ENCODE measurements around the gene KRT31. TPM values are rescaled to one million over a fixed set of nuclear protein-coding genes. Genes with fewer than 3 reads are reported as not detected.
"Not testable (repeated sequence)": the region's sequence is repeated elsewhere in the genome, so short reads cannot be mapped to it uniquely, and the experiment has no call there.

Gene KRT31
- total RNA-seq, 1 donor from 2014 or later: not detected

DNA sequence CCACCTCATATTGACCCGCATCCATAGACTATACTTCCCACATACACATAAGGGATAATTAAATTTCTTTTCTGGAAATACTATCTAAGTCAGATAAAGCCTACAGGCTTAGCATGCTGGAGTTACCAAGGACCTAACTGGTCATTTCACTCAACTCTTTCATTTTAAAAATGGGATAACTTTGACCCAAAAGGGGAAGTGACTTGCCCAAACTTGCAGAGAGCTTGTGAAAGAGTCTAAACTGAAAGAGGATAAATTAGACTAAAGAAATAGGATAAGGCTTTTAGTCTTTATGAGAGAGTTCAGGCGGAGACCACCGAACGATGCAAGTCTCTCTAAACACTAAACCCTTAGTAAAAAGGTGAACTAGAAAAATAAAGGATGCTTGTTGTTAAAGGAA lies 42.9 kb downstream of the KRT31 start:
- TF ChIP-seq, protein P1, sequence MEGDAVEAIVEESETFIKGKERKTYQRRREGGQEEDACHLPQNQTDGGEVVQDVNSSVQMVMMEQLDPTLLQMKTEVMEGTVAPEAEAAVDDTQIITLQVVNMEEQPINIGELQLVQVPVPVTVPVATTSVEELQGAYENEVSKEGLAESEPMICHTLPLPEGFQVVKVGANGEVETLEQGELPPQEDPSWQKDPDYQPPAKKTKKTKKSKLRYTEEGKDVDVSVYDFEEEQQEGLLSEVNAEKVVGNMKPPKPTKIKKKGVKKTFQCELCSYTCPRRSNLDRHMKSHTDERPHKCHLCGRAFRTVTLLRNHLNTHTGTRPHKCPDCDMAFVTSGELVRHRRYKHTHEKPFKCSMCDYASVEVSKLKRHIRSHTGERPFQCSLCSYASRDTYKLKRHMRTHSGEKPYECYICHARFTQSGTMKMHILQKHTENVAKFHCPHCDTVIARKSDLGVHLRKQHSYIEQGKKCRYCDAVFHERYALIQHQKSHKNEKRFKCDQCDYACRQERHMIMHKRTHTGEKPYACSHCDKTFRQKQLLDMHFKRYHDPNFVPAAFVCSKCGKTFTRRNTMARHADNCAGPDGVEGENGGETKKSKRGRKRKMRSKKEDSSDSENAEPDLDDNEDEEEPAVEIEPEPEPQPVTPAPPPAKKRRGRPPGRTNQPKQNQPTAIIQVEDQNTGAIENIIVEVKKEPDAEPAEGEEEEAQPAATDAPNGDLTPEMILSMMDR (IDR thresholded peaks at IDR 0.05): no peak
- H3K4me3 ChIP-seq: no peak overlapping the region
- intact Hi-C loops (cut with DNase I): no loop called here
- no peak overlapping the region for H3K27ac ChIP-seq
- H3K4me1 ChIP-seq: no peaks in the 10 kb centered on the region
- H3K9me3 ChIP-seq: no peaks in the 10 kb centered on the region
- no peaks in the 10 kb centered on the region for H3K36me3 ChIP-seq
- H3K27me3 ChIP-seq: no peaks in the 10 kb centered on the region
- no peak for DNase-seq (ENCODE audit: low spot score in 2 of 2)

DNA sequence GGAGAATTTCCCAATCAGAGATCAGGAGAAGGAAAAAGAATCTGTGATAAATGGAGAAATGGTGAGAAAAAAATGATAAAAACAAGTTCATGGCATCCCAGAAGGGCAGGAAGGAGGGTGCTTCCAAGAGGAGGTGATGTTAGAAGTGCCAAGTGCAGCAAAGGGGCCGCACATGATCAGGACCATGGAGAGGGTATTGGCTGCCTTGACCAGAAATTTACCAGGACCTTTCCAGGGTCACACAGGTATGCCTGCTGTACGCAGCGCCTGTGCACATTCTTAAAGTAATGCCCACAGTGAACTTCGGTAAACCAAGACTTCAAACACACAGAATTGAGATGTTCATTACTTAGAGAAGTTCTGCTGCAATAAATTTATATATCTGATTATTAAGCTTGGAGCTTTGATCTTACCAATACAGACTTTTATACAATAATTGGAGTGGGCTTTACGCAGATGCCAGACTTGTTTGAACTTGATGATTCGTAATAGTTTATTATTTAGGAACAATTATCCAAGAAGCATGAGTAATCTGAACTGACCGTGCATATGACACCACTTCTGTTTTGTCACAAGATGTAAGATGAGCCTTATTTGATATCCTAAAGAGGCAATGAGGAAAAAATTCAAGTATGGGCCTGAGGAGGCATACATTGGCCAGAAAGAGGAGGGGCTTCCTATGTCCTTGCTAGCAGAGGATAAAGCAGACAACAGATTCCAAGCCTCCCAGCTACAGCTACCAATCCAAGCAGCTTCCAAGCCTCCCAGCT lies 44.6 kb downstream of the KRT31 start:
- no peaks in the 10 kb centered on the region for H3K27me3 ChIP-seq
- no peaks in the 10 kb centered on the region for H3K9me3 ChIP-seq
- H3K36me3 ChIP-seq: no peaks in the 10 kb centered on the region
- no peaks in the 10 kb centered on the region for H3K4me1 ChIP-seq
- no peak for DNase-seq (ENCODE audit: low spot score in 2 of 2)
- TF ChIP-seq, protein P1 (IDR thresholded peaks at IDR 0.05): no peak
- no peak overlapping the region for H3K4me3 ChIP-seq
- intact Hi-C loops (cut with DNase I): no loop called here
- no peak overlapping the region for H3K27ac ChIP-seq

DNA sequence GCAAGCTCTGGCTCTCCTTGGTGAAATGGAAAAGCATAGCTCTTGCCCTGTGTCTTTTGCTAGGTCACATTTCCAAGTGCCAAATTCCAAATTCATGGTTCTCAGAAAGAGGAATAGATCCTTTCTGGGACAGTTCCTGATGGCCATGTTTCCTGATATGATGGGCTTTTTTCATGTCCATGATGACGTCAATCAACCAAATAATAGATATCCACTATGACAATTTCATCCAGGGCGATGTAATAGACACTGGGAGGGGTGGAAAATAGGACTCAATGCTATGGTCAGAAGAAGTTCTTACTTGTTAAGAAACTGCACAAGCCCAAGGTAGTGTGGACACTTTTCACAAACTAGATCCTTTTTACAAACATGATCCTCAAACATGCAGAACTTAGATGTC lies 46.2 kb downstream of the KRT31 start:
- intact Hi-C loops (cut with DNase I): no loop called here
- Histone ChIP-seq H3K4me3 (no peak overlapping the region), H3K36me3 (no peaks in the 10 kb centered on the region), H3K27ac (no peak overlapping the region), H3K9me3 (no peaks in the 10 kb centered on the region), H3K27me3 (no peaks in the 10 kb centered on the region), H3K4me1 (no peaks in the 10 kb centered on the region)
- DNase-seq (ENCODE audit: low spot score in 2 of 2): no peak
- TF ChIP-seq, protein P1 (IDR thresholded peaks at IDR 0.05): no peak

DNA sequence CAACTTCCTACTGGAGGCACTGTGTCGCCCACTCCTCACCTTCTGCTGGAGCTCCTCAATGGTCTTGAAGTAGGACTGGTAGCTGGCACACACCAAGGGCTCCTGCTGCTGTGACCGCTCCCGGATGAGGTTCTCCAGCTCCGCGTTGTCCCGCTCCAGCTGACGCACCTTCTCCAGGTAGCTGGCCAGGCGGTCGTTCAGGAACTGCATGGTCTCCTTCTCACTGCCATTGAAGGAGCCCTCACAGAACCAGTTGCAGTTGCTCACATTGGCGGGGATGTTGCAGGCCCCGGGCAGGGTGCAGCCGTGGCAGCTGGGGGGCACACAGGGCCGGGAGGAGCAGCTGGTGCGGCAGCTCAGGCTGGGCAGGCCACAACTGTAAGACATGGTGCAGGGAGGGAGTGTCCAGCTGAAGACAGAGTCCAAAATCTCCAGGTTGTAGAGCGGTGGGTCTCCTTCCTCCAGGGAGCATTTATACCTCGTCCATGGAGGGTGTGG lies 47.0 kb downstream of the KRT31 start, which contains the start of gene KRT33A:
TSS of gene KRT33A (minus strand) at position 448 of the 498 bp plus-strand sequence. CDS start at position 387, 61 bp downstream.
- H3K4me1 ChIP-seq; H3K27ac ChIP-seq; H3K27me3 ChIP-seq; H3K36me3 ChIP-seq; H3K4me3 ChIP-seq; H3K9me3 ChIP-seq; DNase-seq (ENCODE audit: low spot score in 2 of 2); intact Hi-C loops (cut with DNase I): not testable (repeated sequence)

DNA sequence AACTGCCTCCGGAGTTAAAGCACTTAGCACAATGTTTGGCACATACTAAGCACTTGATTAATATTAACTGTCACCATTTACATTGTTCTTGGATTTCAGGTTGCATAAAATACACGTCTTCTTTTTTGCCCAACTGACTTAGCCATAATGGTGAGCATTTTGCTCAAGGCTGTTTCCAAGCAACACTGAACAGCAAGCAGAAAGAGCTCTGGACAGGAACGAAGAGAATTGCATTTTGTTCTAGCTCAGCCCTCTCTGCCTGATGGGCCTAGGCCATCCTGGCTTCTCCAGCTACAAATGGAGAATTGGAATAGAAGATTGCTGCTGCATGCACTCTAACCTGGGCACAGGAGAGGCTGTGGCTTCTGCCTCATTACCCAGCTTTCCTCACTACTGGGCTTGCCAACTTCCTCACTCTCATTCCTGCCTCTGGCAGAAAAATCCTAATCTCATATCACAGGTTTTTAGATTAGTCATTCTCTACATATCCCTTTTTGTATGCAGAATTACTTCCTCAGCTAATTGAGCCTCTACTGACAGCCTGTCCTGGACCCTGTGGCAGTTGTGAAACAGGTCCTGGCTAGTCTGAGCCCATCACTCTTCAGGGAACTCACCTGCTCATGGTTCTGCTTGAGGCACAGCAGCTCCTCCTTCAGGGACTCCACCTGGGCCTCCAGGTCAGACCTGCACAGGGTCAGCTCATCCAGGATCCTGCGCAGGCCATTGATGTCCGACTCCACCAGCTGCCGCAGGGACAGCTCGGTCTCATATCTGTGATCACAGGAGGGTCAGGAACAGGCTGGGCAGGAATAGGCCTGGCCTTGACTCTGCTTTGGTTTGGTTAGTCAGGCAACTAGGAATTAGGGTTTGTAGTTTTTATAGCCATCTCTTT lies 49.3 kb downstream of the KRT31 start:
- Histone ChIP-seq H3K36me3 (no peaks in the 10 kb centered on the region), H3K4me1 (no peaks in the 10 kb centered on the region), H3K4me3 (no peak overlapping the region), H3K9me3 (no peaks in the 10 kb centered on the region), H3K27me3 (no peaks in the 10 kb centered on the region), H3K27ac (no peak overlapping the region)
- no peak for DNase-seq (ENCODE audit: low spot score in 2 of 2)
- intact Hi-C loops (cut with DNase I): no loop called here
- TF ChIP-seq, protein P1 (IDR thresholded peaks at IDR 0.05): no peak

DNA sequence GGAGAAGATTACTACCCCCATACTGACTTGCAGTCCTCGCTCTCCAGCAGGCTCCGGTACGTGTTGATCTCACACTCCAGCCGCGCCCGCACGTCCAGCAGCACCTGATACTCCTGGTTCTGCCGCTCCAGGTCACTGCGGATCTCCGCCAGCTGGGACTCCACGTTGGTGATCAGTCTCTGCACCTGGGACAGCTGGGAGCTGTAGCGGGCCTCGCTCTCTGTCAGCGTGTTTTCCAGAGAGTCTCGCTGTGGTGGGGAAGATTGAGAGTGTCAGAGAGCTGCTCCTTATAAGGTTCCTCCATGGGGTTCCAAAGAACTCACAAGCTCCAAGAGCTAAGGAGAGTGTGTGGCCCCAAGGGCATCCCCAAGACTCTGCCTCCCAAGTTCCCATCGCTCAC lies 51.0 kb downstream of the KRT31 start:
- H3K9me3 ChIP-seq; intact Hi-C loops (cut with DNase I); H3K36me3 ChIP-seq; H3K4me3 ChIP-seq; H3K27ac ChIP-seq; H3K27me3 ChIP-seq; DNase-seq (ENCODE audit: low spot score in 2 of 2); H3K4me1 ChIP-seq: not testable (repeated sequence)
